Spleen (tissue), 11 donors: ENCODE data around the gene TMEM236. TPM values are rescaled to one million over a fixed set of nuclear protein-coding genes. Genes with fewer than 3 reads are reported as not detected.

Experiments used
- DNase-seq: peaks from one replicate; pipeline ENCODE4 v3.0.0-alpha.2; 2020
- H3K27ac ChIP-seq, 8 donors: fragments of 200-600 bp; sonication (generic) in 7 of 8; 1 replicate in 4 of 8; 2 replicates in 4 of 8; pipeline versions ENCODE4 v1.5.0 to v1.8.0; 2016 to 2021; ENCODE audit warnings: inconsistent platforms in 4 of 8, mild to moderate bottlenecking in 4 of 8, moderate library complexity in 1 of 8
- H3K27me3 ChIP-seq, 7 donors: fragments of 200-600 bp; sonication (generic) in 6 of 7; replicated peaks in 1 of 7; 1 replicate in 4 of 7; 2 replicates in 3 of 7; pipeline versions ENCODE4 v1.5.0 to v1.8.0; 2016 to 2021; ENCODE audit warnings: inconsistent platforms in 3 of 7, mild to moderate bottlenecking in 1 of 7
- H3K36me3 ChIP-seq, 6 donors: fragments of 200-600 bp; sonication (generic) in 5 of 6; 1 replicate in 4 of 6; 2 replicates in 2 of 6; pipeline versions ENCODE4 v1.5.0 to v1.8.0; 2016 to 2021; ENCODE audit warnings: inconsistent platforms in 2 of 6
- H3K4me1 ChIP-seq, 6 donors: fragments of 200-600 bp; sonication (generic) in 5 of 6; 1 replicate in 3 of 6; 2 replicates in 3 of 6; pipeline versions ENCODE4 v1.5.0 to v1.8.0; 2016 to 2021; ENCODE audit warnings: inconsistent platforms in 3 of 6
- H3K4me3 ChIP-seq, 8 donors: fragments of 200-600 bp; sonication (generic) in 7 of 8; 1 replicate in 4 of 8; 2 replicates in 4 of 8; pipeline versions ENCODE4 v1.5.0 to v1.8.0; 2016 to 2021; ENCODE audit warnings: inconsistent platforms in 4 of 8, mild to moderate bottlenecking in 4 of 8, moderate library complexity in 2 of 8
- H3K9me3 ChIP-seq, 8 donors: fragments of 200-600 bp; sonication (generic) in 7 of 8; 1 replicate in 4 of 8; 2 replicates in 4 of 8; pipeline versions ENCODE4 v1.5.0 to v1.8.0; 2016 to 2021; ENCODE audit warnings: inconsistent platforms in 4 of 8
- POLR2A ChIP-seq, 3 donors: fragments of 450-650 bp; IDR thresholded peaks; one replicate each; pipeline ENCODE4 v1.5.1; 2017; ENCODE audit warnings: antibody characterized with exemption in 3 of 3, mild to moderate bottlenecking in 1 of 3
- POLR2AphosphoS5 ChIP-seq, 3 donors: sonication (generic); formaldehyde crosslinking; IDR thresholded peaks; one replicate each; pipeline ENCODE4 v1.5.1; 2017; ENCODE audit warnings: antibody characterized with exemption in 3 of 3
- WGBS, 5 donors: extraction: QIAGEN DNeasy Blood & Tissue Kit in 3 of 5; methylation state at CpG; one replicate each; pipeline versions ENCODE4 v1.1.5 to v1.1.7; 2013 to 2018; 5-methylcytosine and 5-hydroxymethylcytosine counted together
- intact Hi-C: fragments of 100-400 bp; cut with DNase I; formaldehyde crosslinking; loops from one replicate; pipeline ENCODE4 v1.15.0; 2023; ENCODE audit warnings: low total_unique reads
- polyA plus RNA-seq, 3 donors: library from polyadenylated mRNA; stranded (reverse); fragments of 200-250 nt; gene quantifications; one replicate each; pipeline ENCODE4 v1.2.1, GENCODE V29; 2013
- total RNA-seq, 7 donors: library from RNA; depleted of rRNA in 3 of 7; stranded (reverse); fragments of >200 nt in 3 of 7; fragmentation: NEBNext Ultra II Directional in 4 of 7; extraction: Animal tissue kit (Norgen Biotek cat#: 25700) in 4 of 7; gene quantifications; one replicate each; pipeline versions ENCODE4 v1.1.0 to v1.2.1, GENCODE V29; 2016 to 2021
- TF ChIP-seq, protein P1 (sequence below), 11 experiments: fragments of 200-600 bp in 7 of 11; fragments of 450-650 bp in 4 of 11; sonication (generic) in 4 of 11; IDR thresholded peaks in 8 of 11; conservative IDR thresholded peaks in 3 of 11; 1 replicate in 7 of 11; 2 replicates in 4 of 11; pipeline versions ENCODE4 v1.4.0 to v1.8.0; 2016 to 2021; ENCODE audit warnings: antibody characterized with exemption in 11 of 11, inconsistent platforms in 4 of 11, mild to moderate bottlenecking in 1 of 11
- donor health status: healthy with polysubstance abuse.
- donor health status: DM: no; HTN: no; CAD: no; lungs with moderate emphysema.
- donor health status: DM: no; HTN: no; CAD: no.
- donor health status: Bipolar disorder and iron deficiency.
- donor health status: healthy.
- donor health status: DM: no; HTN: no; CAD: no.
- donor health status: DM: yes; HTN: yes; CAD: no.

TMEM236 gene
- total and polyA plus RNA-seq, 10 donors, result 0.09 to 1.9 (median 0.62) TPM

DNA sequence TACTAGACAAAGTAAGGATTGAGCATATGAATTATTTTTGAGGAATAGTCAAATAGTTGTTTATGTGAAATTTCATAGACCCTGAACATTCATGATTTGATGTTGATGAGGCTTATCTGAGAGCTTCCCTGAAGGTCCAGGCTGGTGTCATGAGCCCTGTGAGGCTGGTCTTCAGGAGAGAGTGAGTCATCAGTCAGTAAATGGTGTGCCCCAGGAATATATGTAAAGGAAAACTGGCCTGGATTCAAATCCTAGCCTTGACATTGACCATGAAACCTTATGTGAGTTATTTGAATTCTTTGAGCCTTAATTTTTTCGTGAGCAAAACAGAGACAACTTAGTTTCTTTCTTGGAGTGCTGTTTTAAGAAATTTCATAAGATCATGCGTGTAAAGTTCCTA lies 6.2 kb downstream of the TMEM236 start:
- Histone ChIP-seq H3K9me3 (no peaks in the 10 kb centered on the region), H3K27ac (peak overlapping the region in 7 of 8 donors; percentile 37 to 76 (median 55)), H3K4me3 (no peak overlapping the region), H3K36me3 (no peaks in the 10 kb centered on the region), H3K27me3 (no peaks in the 10 kb centered on the region), H3K4me1 (peaks cover 0 to 15% (median 11%) of the 10 kb centered on the region in 6 donors)
- TF ChIP-seq POLR2AphosphoS5 (IDR thresholded peaks at IDR 0.05) (no peak), POLR2A (IDR thresholded peaks at IDR 0.05) (no peak)
- TF ChIP-seq, protein P1, sequence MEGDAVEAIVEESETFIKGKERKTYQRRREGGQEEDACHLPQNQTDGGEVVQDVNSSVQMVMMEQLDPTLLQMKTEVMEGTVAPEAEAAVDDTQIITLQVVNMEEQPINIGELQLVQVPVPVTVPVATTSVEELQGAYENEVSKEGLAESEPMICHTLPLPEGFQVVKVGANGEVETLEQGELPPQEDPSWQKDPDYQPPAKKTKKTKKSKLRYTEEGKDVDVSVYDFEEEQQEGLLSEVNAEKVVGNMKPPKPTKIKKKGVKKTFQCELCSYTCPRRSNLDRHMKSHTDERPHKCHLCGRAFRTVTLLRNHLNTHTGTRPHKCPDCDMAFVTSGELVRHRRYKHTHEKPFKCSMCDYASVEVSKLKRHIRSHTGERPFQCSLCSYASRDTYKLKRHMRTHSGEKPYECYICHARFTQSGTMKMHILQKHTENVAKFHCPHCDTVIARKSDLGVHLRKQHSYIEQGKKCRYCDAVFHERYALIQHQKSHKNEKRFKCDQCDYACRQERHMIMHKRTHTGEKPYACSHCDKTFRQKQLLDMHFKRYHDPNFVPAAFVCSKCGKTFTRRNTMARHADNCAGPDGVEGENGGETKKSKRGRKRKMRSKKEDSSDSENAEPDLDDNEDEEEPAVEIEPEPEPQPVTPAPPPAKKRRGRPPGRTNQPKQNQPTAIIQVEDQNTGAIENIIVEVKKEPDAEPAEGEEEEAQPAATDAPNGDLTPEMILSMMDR (IDR thresholded peaks at IDR 0.05 in 8 of 11, conservative IDR thresholded peaks at IDR 0.05 in 3 of 11), result no peak
- no peak for DNase-seq
- intact Hi-C loops, result no loop called here
- WGBS, 5 donors, result 69 to 90% (median 82%) methylated on average over 2 of the region's 2 CpGs

DNA sequence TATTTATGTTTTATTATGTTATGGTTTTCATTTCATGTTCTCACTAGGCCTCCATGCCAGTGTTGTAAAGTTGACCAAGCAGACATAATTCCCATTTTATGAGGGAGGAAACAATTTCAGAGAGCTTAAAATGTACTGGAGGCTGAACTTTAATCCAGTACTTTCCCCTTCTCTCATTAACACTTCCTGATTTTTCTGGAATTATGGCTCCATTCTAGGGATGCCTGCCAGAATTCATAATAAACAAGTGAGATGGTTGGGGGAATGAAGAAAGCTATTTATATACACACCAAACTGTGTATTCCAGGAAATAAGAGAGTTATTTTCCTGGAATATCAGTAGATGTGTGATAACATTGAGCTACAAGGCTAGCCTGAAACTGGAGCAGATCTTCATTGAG lies 6.9 kb downstream of the TMEM236 start:
- H3K4me3 ChIP-seq, result no peak overlapping the region
- no peaks in the 10 kb centered on the region for H3K9me3 ChIP-seq
- H3K36me3 ChIP-seq, result no peaks in the 10 kb centered on the region
- peaks cover 0 to 15% (median 11%) of the 10 kb centered on the region in 6 donors for H3K4me1 ChIP-seq
- H3K27ac ChIP-seq, result peak overlapping the region in 7 of 8 donors; percentile 37 to 76 (median 55)
- intact Hi-C loops, result no loop called here
- H3K27me3 ChIP-seq, result no peaks in the 10 kb centered on the region
- DNase-seq, result no peak
- TF ChIP-seq, protein P1 (IDR thresholded peaks at IDR 0.05 in 8 of 11, conservative IDR thresholded peaks at IDR 0.05 in 3 of 11), result no peak
- TF ChIP-seq POLR2A (IDR thresholded peaks at IDR 0.05), result no peak
- no peak for TF ChIP-seq POLR2AphosphoS5 (IDR thresholded peaks at IDR 0.05)

DNA sequence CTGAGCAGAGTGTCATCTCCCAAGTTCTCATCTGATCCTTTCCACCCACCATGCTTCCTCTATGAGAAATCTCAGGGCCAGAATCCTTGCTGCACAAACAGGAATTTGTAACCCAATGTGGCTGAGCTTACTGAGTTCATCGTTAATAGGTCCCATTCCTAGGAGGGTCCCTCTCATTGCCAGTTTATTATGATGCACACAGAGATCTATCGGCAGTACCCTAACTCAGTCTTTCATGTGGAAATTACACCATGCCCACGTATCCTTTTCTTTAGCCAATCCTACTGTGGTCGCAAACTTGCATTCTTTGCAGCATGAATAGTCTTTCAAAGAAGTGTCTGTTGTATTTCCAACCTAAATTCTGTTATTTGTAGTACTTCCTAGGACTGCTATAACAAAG lies 12.1 kb downstream of the TMEM236 start:
- peaks cover 0 to 5% (median 0%) of the 10 kb centered on the region in 6 donors for H3K4me1 ChIP-seq
- TF ChIP-seq, protein P1 (IDR thresholded peaks at IDR 0.05 in 8 of 11, conservative IDR thresholded peaks at IDR 0.05 in 3 of 11), result no peak
- TF ChIP-seq POLR2A (IDR thresholded peaks at IDR 0.05), result no peak
- TF ChIP-seq POLR2AphosphoS5 (IDR thresholded peaks at IDR 0.05), result no peak
- H3K27ac ChIP-seq, result no peak overlapping the region
- peaks cover 0 to 3% (median 0%) of the 10 kb centered on the region in 8 donors for H3K9me3 ChIP-seq
- H3K27me3 ChIP-seq, result no peaks in the 10 kb centered on the region
- H3K36me3 ChIP-seq, result no peaks in the 10 kb centered on the region
- H3K4me3 ChIP-seq, result no peak overlapping the region
- no peak for DNase-seq
- WGBS, 5 donors, result 79 to 89% (median 81%) methylated on average over 4 of the region's 4 CpGs
- intact Hi-C loops, result no loop called here

DNA sequence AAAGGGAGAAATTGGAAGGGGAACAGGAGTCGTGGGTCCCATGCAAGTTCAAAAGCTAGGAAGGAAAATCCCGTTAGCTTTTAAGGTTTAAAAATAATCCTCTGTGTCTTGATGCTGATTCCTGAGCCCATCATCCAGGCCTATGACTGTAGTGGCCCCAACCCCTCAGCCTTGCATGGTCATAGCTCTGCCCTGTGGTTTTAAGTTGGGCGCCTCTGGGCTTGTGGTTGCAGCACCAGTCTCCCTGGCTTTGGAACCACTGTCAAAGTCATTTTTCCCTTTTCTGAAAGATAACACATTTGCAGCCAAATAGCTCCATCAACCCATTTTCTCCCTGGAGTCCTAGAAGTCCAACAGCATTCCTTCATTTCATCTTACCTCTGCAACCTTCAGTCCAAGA lies 13.6 kb downstream of the TMEM236 start:
- Histone ChIP-seq H3K9me3 (peaks cover 0 to 3% (median 0%) of the 10 kb centered on the region in 8 donors), H3K36me3 (no peaks in the 10 kb centered on the region), H3K4me1 (peaks cover 0 to 5% (median 0%) of the 10 kb centered on the region in 6 donors), H3K4me3 (no peak overlapping the region), H3K27me3 (no peaks in the 10 kb centered on the region), H3K27ac (no peak overlapping the region)
- DNase-seq, result no peak
- no peak for TF ChIP-seq POLR2A (IDR thresholded peaks at IDR 0.05)
- no peak for TF ChIP-seq POLR2AphosphoS5 (IDR thresholded peaks at IDR 0.05)
- TF ChIP-seq, protein P1 (IDR thresholded peaks at IDR 0.05 in 8 of 11, conservative IDR thresholded peaks at IDR 0.05 in 3 of 11), result no peak
- intact Hi-C loops, result no loop called here
- WGBS, 5 donors, result 54 to 77% (median 61%) methylated on average over 3 of the region's 3 CpGs
